ENCODE results near the gene FOXP1.

FOXP1 gene

GRCh38 chr3:71304684-71305083 lies 278.8 kb downstream of the FOXP1 start:
- TF ChIP-seq, protein P1, sequence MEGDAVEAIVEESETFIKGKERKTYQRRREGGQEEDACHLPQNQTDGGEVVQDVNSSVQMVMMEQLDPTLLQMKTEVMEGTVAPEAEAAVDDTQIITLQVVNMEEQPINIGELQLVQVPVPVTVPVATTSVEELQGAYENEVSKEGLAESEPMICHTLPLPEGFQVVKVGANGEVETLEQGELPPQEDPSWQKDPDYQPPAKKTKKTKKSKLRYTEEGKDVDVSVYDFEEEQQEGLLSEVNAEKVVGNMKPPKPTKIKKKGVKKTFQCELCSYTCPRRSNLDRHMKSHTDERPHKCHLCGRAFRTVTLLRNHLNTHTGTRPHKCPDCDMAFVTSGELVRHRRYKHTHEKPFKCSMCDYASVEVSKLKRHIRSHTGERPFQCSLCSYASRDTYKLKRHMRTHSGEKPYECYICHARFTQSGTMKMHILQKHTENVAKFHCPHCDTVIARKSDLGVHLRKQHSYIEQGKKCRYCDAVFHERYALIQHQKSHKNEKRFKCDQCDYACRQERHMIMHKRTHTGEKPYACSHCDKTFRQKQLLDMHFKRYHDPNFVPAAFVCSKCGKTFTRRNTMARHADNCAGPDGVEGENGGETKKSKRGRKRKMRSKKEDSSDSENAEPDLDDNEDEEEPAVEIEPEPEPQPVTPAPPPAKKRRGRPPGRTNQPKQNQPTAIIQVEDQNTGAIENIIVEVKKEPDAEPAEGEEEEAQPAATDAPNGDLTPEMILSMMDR (IDR thresholded peaks at IDR 0.05; ENCODE audit: low read depth, low read length): peak; percentile 51
- peak; percentile 74 to 77 for DNase-seq (ENCODE audit: low read depth in 2 of 2)
- no peak overlapping the region for H3K4me3 ChIP-seq (replicated peaks in 1 of 2; ENCODE audit: low read depth in 2 of 2, low read length in 2 of 2)

- TF ChIP-seq, protein P1 (IDR thresholded peaks at IDR 0.05; ENCODE audit: low read depth, low read length): no peak
- H3K4me3 ChIP-seq (replicated peaks in 1 of 2; ENCODE audit: low read depth in 2 of 2, low read length in 2 of 2): no peak overlapping the region
- no peak for DNase-seq (ENCODE audit: low read depth in 2 of 2)
Observed at GRCh38 chr3:71304247-71304646, 279.3 kb downstream of the FOXP1 start.

GRCh38 chr3:71303627-71304200 lies 279.8 kb downstream of the FOXP1 start:
- no peak for DNase-seq (ENCODE audit: low read depth in 2 of 2)
- H3K4me3 ChIP-seq (replicated peaks in 1 of 2; ENCODE audit: low read depth in 2 of 2, low read length in 2 of 2): no peak overlapping the region
- TF ChIP-seq, protein P1 (IDR thresholded peaks at IDR 0.05; ENCODE audit: low read depth, low read length): no peak

DNA sequence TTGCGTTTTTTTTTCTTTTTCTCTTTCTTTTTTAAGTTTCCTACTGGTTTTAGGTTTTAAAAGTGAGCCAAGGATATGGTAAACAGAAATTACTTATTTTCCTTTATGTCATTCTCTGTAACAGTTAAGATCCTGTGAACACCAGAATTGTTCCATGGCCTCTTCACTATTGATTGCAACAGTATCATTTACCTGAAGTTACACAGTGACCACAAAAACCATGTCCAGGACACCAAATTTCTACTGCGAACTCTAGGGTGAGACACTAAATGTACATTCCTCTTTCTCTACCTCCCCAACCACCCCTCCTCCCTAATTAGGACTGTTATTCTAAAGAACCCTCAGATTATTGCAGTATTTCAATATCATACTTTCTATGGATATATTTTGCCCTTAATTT lies 280.9 kb downstream of the FOXP1 start:
- no peak for DNase-seq (ENCODE audit: low read depth in 2 of 2)
- H3K4me3 ChIP-seq (replicated peaks in 1 of 2; ENCODE audit: low read depth in 2 of 2, low read length in 2 of 2): no peak overlapping the region
- TF ChIP-seq, protein P1 (IDR thresholded peaks at IDR 0.05; ENCODE audit: low read depth, low read length): no peak

DNA sequence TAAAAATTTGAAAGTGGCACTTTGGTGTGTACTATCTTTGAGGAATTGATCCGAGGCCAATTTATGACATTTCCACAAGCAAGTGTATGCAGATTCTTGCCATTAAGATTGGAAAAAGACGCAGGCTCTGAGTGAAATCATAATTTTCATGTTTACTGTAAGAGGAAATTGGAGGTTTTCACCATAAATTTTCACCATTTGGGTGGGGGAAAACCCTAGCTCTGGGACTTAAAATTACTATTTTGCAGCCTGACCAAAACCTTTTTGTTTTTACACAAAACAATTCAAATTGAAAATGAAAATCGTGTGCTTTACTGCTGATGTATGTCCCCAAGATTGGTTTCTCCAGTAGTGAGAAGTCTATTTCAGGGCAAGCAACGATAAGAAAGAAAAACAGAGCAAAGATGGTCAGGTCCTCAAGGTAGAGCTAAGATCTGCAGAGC lies 282.6 kb downstream of the FOXP1 start:
- TF ChIP-seq, protein P1 (IDR thresholded peaks at IDR 0.05; ENCODE audit: low read depth, low read length): no peak
- no peak overlapping the region for H3K4me3 ChIP-seq (replicated peaks in 1 of 2; ENCODE audit: low read depth in 2 of 2, low read length in 2 of 2)
- no peak for DNase-seq (ENCODE audit: low read depth in 2 of 2)

GRCh38 chr3:71299160-71299559 lies 284.4 kb downstream of the FOXP1 start:
- no peak overlapping the region for H3K4me3 ChIP-seq (replicated peaks in 1 of 2; ENCODE audit: low read depth in 2 of 2, low read length in 2 of 2)
- no peak for DNase-seq (ENCODE audit: low read depth in 2 of 2)
- TF ChIP-seq, protein P1 (IDR thresholded peaks at IDR 0.05; ENCODE audit: low read depth, low read length): no peak

- TF ChIP-seq, protein P1 (IDR thresholded peaks at IDR 0.05; ENCODE audit: low read depth, low read length): no peak
- H3K4me3 ChIP-seq (replicated peaks in 1 of 2; ENCODE audit: low read depth in 2 of 2, low read length in 2 of 2): no peak overlapping the region
- no peak for DNase-seq (ENCODE audit: low read depth in 2 of 2)
Observed at GRCh38 chr3:71294919-71295318, 288.6 kb downstream of the FOXP1 start.

All from cardiac fibroblast (primary cell).